HG02938 (cell line): ENCODE measurements around the gene TMPRSS13.

Experiments used
- ATAC-seq: cut with Tn5 transposase; IDR thresholded peaks from one replicate; pipeline ENCODE4 v1.9.1; 2021; ENCODE audit warnings: mild to moderate bottlenecking, moderate library complexity; ENCODE audit not compliant: unreplicated experiment

Gene TMPRSS13

DNA sequence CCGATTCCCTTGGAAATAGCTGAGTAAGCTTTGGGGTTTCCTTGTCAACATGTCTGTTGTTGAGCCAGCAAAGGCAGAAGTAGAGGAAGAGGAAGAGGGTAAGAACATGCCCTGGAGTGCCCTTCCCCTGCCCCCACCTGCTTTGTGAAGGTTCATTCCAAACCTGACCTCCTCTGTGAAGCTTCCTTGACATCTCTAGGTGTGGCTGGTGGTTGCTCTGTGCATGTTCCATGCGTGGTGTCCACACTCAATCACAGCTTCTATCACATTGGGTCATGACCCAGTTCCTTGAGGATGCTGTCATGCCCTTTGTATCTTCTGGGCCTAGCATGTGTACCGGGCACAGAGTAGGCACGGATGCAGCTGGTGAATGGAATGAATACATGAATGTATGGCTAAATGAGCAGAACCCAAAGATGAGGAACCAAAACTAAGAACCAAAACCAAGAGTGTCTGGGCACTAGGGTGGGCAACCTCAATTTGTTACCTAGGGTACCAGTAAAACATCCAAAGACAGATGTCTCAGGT, 29.0 kb downstream of the TMPRSS13 start:
- ATAC-seq: no peak

DNA sequence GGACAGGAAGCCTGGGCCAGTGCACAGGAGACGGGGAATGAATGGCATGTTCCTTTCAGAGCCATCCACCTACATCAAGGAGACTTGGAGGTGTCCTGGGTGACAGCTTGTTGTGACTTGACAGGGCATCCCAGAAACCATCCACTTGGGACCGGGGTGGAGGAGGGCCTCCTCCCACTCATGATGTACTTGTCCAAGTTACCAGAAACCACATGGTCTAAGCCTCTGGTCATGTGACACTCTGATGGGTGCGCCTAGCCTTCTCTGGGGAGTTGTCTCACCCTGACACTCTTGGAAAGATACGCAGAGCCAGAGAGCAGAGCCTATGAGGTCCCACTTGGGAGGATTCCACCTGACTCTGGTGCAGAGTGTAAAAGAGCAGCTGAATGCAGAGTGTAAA, 31.1 kb downstream of the TMPRSS13 start:
- no peak for ATAC-seq

DNA sequence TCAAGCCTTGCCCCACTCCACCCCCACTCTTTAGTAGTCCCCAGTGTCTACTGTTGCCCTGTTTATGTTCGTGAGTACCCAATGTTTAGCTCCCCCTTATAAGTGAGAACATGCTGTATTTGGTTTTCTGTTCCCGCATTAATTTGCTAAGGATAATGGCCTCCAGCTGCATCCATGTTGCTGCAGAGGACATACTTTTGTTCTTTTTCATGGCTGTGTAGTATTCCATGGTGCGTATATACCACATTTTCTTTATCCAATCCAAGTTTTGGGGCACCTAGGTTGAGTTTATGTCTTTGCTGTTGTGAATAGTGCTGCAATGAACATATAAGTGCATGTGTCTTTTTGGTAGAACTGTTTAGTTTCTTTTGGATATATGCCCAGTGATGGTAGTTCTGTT, 36.6 kb downstream of the TMPRSS13 start:
- no peak for ATAC-seq

DNA sequence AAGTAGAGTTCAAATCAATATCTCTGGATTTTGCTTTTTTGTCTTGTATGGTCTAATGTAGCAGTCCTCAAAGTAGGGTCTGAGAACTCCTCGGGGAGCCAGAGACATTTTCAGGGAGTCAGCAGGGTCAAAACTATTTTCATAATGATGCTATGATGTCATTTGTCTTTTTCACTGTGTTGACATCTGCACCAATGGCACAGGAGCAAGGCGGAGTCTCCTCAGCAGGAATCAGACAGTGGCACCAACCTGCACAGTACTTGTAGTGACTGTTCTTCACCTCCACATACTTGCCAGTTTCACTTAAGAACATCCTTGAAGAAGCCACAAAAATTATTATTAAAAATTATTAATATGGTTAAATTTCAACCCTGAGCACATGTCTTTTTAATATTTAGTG, 37.8 kb downstream of the TMPRSS13 start:
- ATAC-seq: no peak

DNA sequence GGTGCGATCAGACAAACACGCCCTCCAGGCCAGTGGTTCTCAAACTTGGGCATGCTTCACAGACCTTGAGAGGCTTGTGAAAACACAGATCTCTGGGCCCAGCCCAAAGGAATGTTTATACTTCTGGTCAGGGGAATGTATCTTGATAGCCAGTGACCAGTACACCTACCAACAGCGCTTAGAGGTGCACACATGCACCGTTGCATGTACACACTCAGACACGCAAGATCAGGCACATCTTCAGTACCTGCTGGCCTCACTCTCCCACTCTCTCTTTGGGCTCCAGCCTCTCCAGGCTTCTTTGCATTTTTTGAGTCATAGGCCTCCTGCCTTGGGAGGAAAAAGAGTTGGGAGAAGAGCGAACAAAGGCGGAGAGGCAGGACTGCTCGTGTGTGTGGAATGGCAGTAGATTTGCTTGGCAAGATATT, 41.0 kb downstream of the TMPRSS13 start:
- ATAC-seq: no peak

DNA sequence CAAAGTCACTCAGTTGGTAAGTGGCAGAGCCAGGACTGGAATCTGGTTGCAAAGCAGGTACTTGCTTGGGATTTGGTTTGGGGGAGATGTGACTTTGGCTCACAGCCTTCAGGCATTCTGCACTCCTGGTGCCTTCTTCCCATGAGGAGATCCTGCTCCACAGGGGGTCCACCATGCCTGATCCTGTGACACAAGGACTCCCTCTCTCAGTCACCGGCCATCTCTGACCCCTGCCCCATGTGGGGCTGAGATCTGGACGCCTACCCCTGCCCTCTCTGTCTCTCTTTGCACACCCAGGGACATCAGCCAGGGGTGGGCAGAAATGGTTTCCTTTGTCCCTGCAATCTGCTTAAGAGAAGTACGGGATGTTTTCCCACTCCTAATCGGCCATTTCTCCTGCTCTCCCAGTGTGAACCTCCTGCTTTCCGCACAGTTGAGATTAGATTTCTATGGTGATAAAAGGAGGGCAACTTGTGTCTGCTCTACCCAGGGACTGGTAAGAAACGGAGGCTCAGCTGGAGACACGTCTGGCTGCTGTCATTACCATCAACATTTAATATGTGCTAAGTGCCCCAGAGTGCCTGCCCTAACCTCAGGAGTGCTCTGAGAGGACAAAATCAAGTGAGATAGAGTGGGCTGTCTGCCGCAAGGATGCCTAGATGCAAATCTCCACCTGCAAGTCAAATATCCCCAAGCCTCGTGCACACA, 41.6 kb downstream of the TMPRSS13 start:
- ATAC-seq: no peak

DNA sequence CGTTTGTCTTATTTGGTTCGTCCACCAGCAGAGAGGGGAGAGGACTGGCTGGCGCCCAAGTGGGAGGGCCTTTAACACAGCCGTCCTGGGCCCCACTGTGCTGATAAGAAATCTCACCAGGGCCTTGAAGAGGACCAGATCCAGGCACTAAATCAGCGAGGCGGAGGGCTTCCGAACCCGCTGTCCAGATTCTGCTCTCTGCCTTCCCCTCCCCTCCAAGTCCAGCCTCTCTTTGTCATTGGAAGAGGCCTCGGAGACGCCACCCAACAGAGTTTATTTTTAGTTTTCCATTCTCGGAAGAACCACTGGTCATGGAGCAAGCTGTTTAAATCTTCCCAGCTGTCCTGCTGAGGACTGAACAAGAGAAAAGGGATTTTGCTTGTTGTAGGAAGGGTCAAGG, 43.4 kb downstream of the TMPRSS13 start:
- no peak for ATAC-seq

DNA sequence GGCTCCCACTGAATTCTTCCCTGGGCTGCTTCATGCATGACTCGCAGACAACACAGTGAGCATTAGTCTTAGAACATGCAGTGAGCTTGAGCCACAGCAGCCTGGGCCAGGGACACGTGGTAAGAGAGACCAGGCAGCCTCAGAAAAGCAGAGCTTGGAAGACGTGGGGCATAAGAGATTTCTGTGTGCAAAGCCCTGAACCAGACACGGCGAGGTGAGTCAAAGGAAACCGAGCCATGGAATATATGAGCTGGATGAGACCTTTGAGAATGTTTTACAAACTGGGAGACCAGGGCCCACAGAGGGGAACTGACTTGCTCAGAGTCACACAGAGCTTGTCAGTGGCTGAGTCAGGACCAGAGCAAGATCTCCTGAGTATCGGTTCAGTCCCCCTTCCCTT, 44.2 kb downstream of the TMPRSS13 start:
- ATAC-seq: no peak

DNA sequence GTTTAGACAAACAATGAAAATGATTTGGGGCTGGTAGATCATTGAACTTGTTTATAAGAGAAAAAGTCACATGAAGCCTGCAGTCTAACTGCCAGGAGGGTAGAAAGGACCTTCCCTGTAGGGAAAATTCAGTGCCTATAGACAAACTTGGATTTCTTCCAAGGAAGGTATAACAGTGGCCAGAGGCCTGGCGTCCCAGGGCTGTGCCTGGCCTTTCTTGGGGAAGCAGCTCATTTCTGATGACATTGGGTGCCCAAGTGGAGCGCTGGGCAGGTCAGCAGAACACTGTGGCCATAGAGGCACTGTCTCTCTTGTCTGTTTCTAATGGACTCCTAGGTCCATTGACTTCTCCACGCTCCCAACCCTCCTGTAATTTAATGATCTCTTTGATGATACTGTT, 46.1 kb downstream of the TMPRSS13 start:
- no peak for ATAC-seq

DNA sequence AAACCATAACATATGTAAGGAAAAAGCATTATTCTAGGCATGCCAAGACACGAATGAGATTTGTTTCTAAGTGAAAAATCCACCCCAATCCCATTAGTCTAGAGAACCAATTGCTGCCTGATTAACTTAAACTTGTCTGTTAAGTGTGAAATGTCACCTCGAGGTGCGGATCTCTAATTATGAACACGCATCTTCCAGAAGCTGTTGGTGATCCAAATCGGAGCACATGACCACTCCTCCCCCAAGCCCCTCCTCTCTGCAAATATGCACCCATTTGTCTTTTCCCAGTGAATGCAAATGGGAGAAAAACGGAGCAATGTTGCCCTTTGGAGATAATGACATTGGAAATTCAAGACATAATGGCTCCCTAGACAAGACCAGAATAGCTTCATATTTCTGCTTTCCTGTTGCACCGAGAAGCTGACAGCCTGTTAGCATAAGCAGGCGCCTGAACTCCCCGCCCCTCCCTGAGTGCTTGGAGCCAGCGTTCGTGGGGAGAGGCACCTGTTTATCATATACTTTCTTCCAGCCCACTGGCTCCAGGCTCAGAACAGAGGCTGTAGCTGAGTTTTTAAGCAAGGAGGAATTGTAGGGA, 46.8 kb downstream of the TMPRSS13 start:
- ATAC-seq: no peak

DNA sequence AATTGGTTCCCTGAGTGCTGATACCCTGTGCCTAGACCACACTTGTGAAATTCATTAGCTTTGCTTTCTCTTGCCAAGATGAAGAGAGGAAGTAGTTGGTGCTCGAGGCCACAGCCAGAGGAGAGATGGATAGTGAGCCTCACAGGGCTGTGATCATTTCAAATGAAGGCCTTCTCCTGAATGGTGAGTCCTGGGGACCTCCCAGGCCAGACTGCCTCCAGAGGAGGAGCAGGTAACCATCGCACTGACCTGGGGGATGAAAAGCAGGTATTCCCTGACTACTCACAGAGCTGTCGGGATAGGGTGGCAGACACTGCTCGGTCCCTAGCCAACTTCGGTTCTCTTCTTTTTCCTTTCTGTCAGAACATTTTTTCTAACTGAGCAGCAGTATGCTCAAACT, 48.0 kb downstream of the TMPRSS13 start:
- no peak for ATAC-seq

DNA sequence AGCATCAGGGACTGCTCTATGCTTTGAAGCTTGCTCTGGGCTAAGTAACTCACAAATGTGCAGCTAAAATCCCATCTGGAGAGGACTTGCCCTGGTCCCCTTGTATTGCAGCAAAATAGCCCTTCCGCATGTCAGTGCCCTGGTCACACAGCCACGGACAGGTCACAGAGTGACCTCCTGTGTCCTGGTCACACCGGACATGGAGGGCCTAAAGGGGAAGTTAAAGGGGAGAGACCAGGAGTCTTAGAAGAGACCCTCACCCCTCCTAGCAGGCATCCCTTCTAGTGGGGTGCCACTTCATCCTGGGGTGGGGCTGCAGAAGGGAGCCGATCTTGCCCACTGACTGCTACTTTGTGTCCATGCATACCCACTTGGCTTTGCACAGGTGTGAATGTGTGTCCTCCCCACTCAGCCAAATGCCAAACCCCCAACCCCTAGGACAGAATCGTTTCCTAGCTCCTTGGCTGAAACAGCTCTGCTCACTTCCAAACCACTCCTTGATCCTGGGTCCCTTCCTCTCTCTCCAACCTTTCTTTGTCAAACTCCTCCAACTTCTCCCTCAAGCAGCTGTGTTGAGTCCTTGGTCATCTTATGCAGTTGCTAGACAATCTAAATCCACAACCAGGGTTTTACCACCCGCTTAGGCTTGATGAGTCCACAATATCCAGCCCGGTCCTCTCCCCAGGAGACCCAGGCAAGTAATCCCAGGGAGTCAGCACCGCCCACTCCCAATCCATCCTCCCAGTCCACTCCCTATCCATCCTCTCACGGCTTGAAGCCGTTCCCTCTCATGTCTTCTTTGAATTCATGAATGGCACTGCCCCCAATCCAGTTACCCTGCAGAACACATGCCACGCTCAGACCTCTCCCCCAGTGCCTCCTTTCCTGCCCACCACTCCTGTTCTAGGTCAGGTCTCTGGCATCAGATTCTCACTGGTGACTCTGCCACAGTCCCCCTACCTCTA, 49.4 kb downstream of the TMPRSS13 start:
- ATAC-seq: no peak

DNA sequence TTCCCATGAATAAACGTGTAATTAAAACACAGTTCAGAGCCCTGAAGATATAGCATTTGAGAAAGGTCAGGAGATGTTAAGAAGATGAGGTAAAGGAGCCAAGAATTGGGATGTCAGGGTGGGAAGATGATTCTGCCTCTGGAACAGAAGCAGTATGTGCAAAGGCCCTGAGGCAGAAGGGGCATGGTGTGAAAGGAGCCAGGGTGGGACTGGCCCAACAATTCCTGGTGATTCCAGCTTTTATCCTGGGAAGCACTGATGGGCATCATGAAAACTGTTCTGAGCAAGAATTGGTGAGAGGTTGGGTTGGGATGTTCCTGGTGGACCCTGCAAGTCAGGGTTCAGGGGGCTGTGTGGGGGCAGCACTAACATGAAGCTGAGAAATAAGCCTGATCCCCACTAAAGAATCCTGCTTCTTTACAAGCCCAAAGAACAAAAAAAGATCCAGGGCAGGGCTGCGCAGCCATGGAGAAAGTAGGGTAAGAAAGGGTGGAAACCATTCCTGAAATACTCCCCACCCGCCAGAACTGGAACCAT, 50.2 kb downstream of the TMPRSS13 start:
- no peak for ATAC-seq

DNA sequence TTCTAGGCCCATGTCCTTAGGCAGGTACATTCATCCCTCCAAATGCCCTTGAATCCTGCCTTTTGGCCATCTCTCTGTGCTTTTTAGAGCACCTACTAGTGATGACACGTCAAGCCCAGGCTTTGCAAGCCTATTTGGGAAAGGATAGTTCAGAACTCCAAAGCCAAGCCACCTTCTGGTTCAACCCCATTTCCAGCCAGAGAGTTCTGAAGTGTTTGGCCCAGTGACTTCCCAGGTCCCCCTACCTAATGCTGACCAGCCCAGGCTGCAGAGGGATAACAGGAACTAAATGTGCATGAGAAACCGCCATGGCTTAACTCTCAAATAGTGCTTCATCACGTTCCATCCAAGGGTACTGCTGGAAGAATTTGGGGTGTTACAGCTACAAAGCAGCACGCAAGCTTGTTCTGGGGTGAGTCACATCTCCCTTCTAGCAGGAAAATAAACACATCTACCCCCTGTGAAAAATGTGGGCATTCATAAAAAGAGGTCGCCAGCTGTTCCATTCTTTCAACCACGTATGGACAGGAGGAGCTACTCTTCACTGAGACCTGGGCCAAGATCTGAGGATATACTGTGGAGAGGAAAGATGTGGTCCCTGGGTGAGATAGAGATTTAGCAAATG, 50.8 kb downstream of the TMPRSS13 start:
- no peak for ATAC-seq

DNA sequence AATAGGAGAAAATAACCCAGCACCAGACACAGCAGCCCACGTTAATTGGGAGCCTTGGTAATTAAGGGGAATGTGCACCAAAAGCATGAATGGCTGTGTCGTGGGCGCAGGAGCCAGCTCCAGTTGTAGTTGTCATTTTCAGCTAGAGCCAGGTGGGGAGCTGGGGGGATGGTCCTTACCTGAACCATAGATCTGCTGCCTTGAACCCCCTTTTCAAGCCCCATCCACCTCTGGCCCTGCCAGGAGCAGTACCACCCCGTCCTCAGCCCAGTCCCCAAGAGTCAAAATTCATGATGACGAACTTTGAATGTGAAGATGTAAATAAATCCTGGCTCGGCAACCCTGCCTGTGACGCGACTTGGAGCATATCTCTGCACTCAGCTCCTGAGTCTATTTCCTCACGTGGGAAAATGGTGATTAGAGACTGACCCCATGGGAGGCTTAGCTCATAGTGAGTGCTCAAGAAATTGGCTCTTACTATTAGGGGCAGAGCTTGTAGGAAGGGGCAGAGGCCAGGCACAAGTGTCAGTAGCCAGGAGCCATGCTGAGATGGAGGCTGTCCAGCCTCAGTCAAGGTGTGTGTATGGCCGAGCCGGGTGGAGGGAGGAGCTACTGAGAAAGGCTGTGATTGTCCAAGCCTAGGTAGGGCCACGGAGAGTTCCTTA, 52.0 kb downstream of the TMPRSS13 start:
- no peak for ATAC-seq

DNA sequence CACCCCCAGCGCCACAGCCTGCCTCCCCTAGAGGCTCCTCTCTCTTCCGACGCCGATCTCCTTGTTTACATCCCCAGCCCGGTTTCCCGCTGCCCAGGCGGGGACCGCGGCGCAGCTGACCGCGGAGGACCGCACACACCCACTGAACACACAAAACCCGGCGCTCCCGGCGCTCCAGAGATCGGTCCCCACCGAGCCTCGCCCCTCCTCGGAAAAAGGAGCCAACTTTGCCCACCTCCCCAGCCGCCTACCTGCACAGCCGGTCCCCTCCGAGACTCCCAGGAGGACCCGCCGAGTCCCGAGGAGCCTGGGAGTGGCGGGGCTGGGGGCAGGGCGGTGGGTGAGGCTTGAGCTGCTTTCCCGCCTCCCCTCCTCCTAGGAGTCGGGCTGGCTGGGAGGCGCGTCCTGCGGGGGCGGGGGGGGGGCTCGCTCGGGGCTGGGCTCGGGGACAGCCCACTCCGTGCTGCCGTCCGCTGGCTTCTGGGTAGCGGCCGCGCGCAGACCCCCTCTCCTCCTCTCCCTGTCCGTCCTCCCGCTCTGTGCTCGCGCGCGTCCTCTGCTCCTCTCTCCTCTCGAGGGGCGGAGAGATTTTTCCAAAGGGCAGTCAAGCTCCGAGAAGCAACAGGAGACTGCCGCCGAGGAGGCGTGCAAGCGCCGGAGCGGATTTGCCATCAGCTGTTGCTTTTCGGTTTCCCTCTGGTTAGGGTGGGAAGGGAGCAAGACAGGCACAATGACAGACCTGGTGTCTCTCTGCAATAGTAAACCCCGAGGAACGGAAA, 52.7 kb downstream of the TMPRSS13 start, which contains the start of gene FXYD6:
Gene FXYD6 (minus strand): TSS at position 318 of the 779 bp plus-strand sequence. CDS start 33,882 bp downstream, outside the sequence.
- ATAC-seq: no peak

DNA sequence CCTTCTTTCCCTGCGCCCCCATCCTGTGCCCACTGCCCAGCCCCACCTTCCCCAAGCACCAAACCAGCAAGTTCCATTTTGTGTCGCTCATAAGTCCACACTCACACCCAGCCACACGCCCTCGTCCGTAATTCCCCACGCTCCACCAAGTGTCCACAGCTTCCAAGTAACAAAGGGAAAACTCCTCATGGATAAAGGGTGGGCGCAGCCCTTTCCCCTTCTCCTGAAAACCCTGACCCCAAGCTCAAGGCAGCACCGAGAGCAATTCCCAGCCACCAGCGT, 53.2 kb downstream of the TMPRSS13 start:
- no peak for ATAC-seq

DNA sequence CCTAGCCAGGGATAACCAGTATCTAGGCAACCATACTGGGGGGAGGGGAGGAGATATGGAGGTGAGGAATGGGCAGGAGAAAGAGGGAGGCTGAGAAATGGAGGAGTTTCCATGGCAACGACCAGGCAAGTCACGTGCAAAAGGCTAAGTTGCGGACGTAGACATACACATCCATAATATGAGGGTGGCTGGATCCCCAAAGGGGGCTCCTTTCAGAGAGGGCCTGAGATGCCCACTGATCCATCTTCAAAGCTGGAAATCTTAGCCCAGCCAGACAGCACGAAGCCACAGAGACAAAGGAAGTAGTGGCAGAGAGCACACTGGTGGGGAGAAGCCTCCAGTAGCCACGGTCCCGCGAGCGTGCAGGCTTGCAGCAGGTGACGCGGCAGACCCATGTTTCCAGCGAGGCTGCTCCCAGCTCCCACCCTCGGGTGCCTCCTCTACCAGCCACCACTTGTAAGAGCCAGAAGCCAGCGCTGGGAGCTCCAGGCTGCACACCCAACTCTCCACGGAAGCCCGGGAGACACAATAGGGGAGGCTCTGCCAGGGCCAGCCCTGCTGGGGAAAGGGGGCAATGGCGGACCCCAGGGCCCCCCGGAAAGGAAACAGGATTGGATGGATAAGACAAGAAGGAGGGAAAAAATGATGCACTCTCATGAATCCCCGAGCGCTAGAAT, 53.7 kb downstream of the TMPRSS13 start:
- ATAC-seq: no peak

DNA sequence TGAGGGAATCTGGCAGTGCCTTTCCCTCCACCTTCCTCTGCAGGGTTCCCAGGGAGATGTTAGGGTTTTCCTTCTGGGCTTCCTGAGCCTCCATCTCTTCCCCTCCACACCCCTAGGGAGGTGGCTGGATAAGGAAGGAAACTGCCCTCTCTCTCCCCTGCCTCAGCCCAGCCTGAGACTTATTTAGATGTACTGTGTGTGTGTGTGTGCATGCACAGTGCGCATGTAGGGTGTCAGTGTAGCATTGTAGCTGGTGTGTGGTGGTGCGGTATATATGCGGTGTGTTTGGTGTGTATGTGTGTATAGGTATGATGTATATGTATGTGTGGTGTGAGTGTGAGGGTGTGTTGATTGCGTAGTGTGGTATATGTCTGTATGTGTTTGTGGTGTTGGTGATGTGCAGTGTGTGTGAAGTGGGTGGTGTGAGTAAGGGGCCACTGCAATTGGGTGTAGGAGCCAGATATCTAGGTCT, 54.3 kb downstream of the TMPRSS13 start:
- no peak for ATAC-seq
